HG02852 (cell line): ENCODE measurements around the gene APCDD1.
"Not testable (repeated sequence)": the region's sequence is repeated elsewhere in the genome, so short reads cannot be mapped to it uniquely, and the experiment has no call there.

ENCODE experiments used
- ATAC-seq: cut with Tn5 transposase; IDR thresholded peaks from one replicate; pipeline ENCODE4 v1.9.1; 2021; ENCODE audit warnings: mild to moderate bottlenecking, moderate library complexity; ENCODE audit not compliant: unreplicated experiment

APCDD1 gene

GRCh38 chr18:10524507-10525370, 70.3 kb downstream of the APCDD1 start:
- no peak for ATAC-seq

GRCh38 chr18:10525371-10525691, 70.9 kb downstream of the APCDD1 start:
- no peak for ATAC-seq

GRCh38 chr18:10525697-10526560, 71.5 kb downstream of the APCDD1 start, which contains the start of gene NAPG:
Gene NAPG (plus strand): TSS chr18:10526027. CDS start chr18:10526103, 76 bp downstream.
- peak; percentile 69 for ATAC-seq

GRCh38 chr18:10526561-10526949, 72.1 kb downstream of the APCDD1 start:
- peak; percentile 4 for ATAC-seq

GRCh38 chr18:10528439-10528838, 74.0 kb downstream of the APCDD1 start:
- ATAC-seq, result no peak

- no peak for ATAC-seq
These were observed 75.6 kb downstream of the APCDD1 start for GRCh38 chr18:10530002-10530401.

GRCh38 chr18:10530852-10531251, 76.4 kb downstream of the APCDD1 start:
- no peak for ATAC-seq

GRCh38 chr18:10533111-10533510, 78.7 kb downstream of the APCDD1 start:
- ATAC-seq, result no peak

GRCh38 chr18:10536280-10536679, 81.8 kb downstream of the APCDD1 start:
- ATAC-seq, result no peak

GRCh38 chr18:10537765-10538164, 83.3 kb downstream of the APCDD1 start:
- ATAC-seq, result no peak

GRCh38 chr18:10539124-10539523, 84.7 kb downstream of the APCDD1 start:
- not testable (repeated sequence) for ATAC-seq
